H1 (cell line): Measurements from ENCODE around the gene AXIN2. TPM values are rescaled to one million over a fixed set of nuclear protein-coding genes. Genes with fewer than 3 reads are reported as not detected.

Source experiments
- CTCF ChIA-PET: fragments of 300-600 bp; sonication (Branson Sonifier 250); formaldehyde crosslinking; loops from one replicate; lab custom pipeline; 2021; ENCODE audit not compliant: partially characterized antibody; lab: Charles Lee
- POLR2A ChIA-PET: fragments of 300-600 bp; sonication (Branson Sonifier 250); formaldehyde crosslinking; loops from one replicate; lab custom pipeline; 2021; ENCODE audit warnings: inconsistent platforms; ENCODE audit not compliant: partially characterized antibody; lab: Charles Lee
- DNase-seq, 2 experiments: peaks; one replicate each; pipeline versions ENCODE4 v3.0.0 to v3.0.0-alpha.2; 2010 to 2022; ENCODE audit warnings: low spot score in 2 of 2, low read depth in 1 of 2, mixed read lengths in 1 of 2
- FAIRE-seq: peaks from 2 replicates; lab custom pipeline; 2011; peaks lifted over from hg19 to GRCh38; lab: Jason Lieb, UNC
- H2AFZ ChIP-seq: 2 replicates; pipeline ENCODE4 v1.8.1; 2012; ENCODE audit warnings: low read length, inconsistent platforms
- H2AK5ac ChIP-seq: 2 replicates; pipeline ENCODE4 v1.6.1; 2013; ENCODE audit warnings: low read depth, low read length
- H2BK120ac ChIP-seq: replicated peaks from 2 replicates; pipeline ENCODE3; 2013; ENCODE audit warnings: low read depth, low read length, inconsistent platforms
- H2BK12ac ChIP-seq: 2 replicates; pipeline ENCODE4 v1.6.1; 2013; ENCODE audit warnings: low read depth, low read length
- H2BK15ac ChIP-seq: 2 replicates; pipeline ENCODE4 v1.6.1; 2013; ENCODE audit warnings: low read length
- H2BK20ac ChIP-seq: 2 replicates; pipeline ENCODE4 v1.6.1; 2013; ENCODE audit warnings: low read length
- H2BK5ac ChIP-seq: 2 replicates; pipeline ENCODE4 v1.6.1; 2013; ENCODE audit warnings: low read depth, low read length
- H3K14ac ChIP-seq: 2 replicates; pipeline ENCODE4 v1.6.1; 2013; ENCODE audit warnings: inconsistent platforms; ENCODE audit not compliant: insufficient read length
- H3K18ac ChIP-seq: 2 replicates; pipeline ENCODE4 v1.6.1; 2013; ENCODE audit warnings: low read length; ENCODE audit errors: extremely low read depth
- H3K23ac ChIP-seq: 2 replicates; pipeline ENCODE4 v1.6.1; 2013; ENCODE audit warnings: inconsistent platforms; ENCODE audit not compliant: insufficient read length
- H3K23me2 ChIP-seq: 2 replicates; pipeline ENCODE4 v1.6.1; 2013; ENCODE audit warnings: low read depth, low read length
- H3K27ac ChIP-seq: 2 replicates; pipeline ENCODE4 v1.6.1; 2011; ENCODE audit warnings: low read depth, low read length, inconsistent platforms
- H3K27me3 ChIP-seq, 4 experiments: replicated peaks in 1 of 4; 1 replicate in 1 of 4; 2 replicates in 3 of 4; pipeline versions ENCODE4 v1.6.1 to v1.8.1; 2011 to 2013; ENCODE audit warnings: low read length in 3 of 4, mild to moderate bottlenecking in 3 of 4, inconsistent platforms in 2 of 4, mixed read lengths in 2 of 4, moderate library complexity in 1 of 4; ENCODE audit not compliant: control insufficient read depth in 3 of 4, insufficient read depth in 3 of 4; ENCODE audit errors: extremely low read depth in 1 of 4
- H3K36me3 ChIP-seq, 4 experiments: 2 replicates each; pipeline versions ENCODE4 v1.6.1 to v1.8.1; 2011 to 2013; ENCODE audit warnings: mild to moderate bottlenecking in 4 of 4, low read length in 3 of 4, moderate library complexity in 2 of 4, control low read depth in 1 of 4, inconsistent platforms in 1 of 4; ENCODE audit not compliant: insufficient read depth in 4 of 4, control insufficient read depth in 2 of 4
- H3K4ac ChIP-seq: replicated peaks from 2 replicates; pipeline ENCODE3; 2013; ENCODE audit warnings: low read length, low read depth, mixed read lengths, inconsistent platforms; ENCODE audit not compliant: insufficient read length
- H3K4me1 ChIP-seq, 4 experiments: replicated peaks in 1 of 4; 1 replicate in 1 of 4; 2 replicates in 3 of 4; pipeline versions ENCODE4 v1.6.1 to v1.8.1; 2011 to 2013; ENCODE audit warnings: low read length in 3 of 4, inconsistent platforms in 2 of 4, mixed read lengths in 1 of 4; ENCODE audit not compliant: insufficient read depth in 4 of 4, control insufficient read depth in 3 of 4
- H3K4me2 ChIP-seq, 2 experiments: 2 replicates each; pipeline versions ENCODE4 v1.6.1 to v1.8.1; 2011 to 2013; ENCODE audit warnings: low read depth in 2 of 2, low read length in 2 of 2, control low read depth in 1 of 2, inconsistent platforms in 1 of 2, mild to moderate bottlenecking in 1 of 2; ENCODE audit not compliant: insufficient read depth in 1 of 2
- H3K4me3 ChIP-seq, 4 experiments: fragments of 200-600, 300-600 bp in 1 of 4; sonication (generic), shearing (Covaris generic), sonication (Bioruptor Twin) in 1 of 4; 2 replicates each; pipeline versions ENCODE4 v1.5.1 to v1.8.1; 2011 to 2016; ENCODE audit warnings: low read length in 4 of 4, low read depth in 3 of 4, control low read depth in 2 of 4, inconsistent platforms in 2 of 4, mild to moderate bottlenecking in 2 of 4, mixed read lengths in 1 of 4, moderate library complexity in 1 of 4; ENCODE audit not compliant: insufficient read depth in 2 of 4; ENCODE audit errors: extremely low read depth in 1 of 4
- H3K56ac ChIP-seq: replicated peaks from 2 replicates; pipeline ENCODE3; 2013; ENCODE audit warnings: low read depth, mild to moderate bottlenecking, mixed read lengths, low read length, inconsistent platforms; ENCODE audit not compliant: insufficient read length
- H3K79me1 ChIP-seq: 2 replicates; pipeline ENCODE4 v1.6.1; 2013; ENCODE audit warnings: low read depth, low read length, control low read depth
- H3K79me2 ChIP-seq, 2 experiments: 2 replicates each; pipeline versions ENCODE4 v1.6.1 to v1.8.1; 2012 to 2013; ENCODE audit warnings: low read length in 2 of 2, mild to moderate bottlenecking in 2 of 2, inconsistent platforms in 1 of 2; ENCODE audit not compliant: insufficient read depth in 2 of 2, control insufficient read depth in 1 of 2
- H3K9ac ChIP-seq, 4 experiments: replicated peaks in 1 of 4; 1 replicate in 1 of 4; 2 replicates in 3 of 4; pipeline versions ENCODE4 v1.6.1 to v1.8.1; 2011 to 2013; ENCODE audit warnings: low read depth in 3 of 4, low read length in 3 of 4, control low read depth in 2 of 4, mild to moderate bottlenecking in 2 of 4, moderate library complexity in 2 of 4, inconsistent platforms in 1 of 4; ENCODE audit errors: extremely low read depth in 1 of 4
- H3K9me3 ChIP-seq, 2 experiments: 2 replicates each; pipeline versions ENCODE4 v1.6.1 to v1.8.1; 2012 to 2013; ENCODE audit warnings: mild to moderate bottlenecking in 2 of 2, moderate library complexity in 2 of 2, control low read depth in 1 of 2, inconsistent platforms in 1 of 2, low read depth in 1 of 2, low read length in 1 of 2, mixed read lengths in 1 of 2; ENCODE audit not compliant: insufficient read depth in 2 of 2
- H4K20me1 ChIP-seq, 2 experiments: replicated peaks in 1 of 2; 2 replicates each; pipeline versions ENCODE3 to v1.8.1; 2011 to 2013; ENCODE audit warnings: inconsistent platforms in 2 of 2, low read length in 2 of 2, mild to moderate bottlenecking in 1 of 2; ENCODE audit not compliant: insufficient read depth in 2 of 2, control insufficient read depth in 1 of 2
- H4K5ac ChIP-seq: 2 replicates; pipeline ENCODE4 v1.6.1; 2013; ENCODE audit warnings: low read length, low read depth, mixed read lengths, inconsistent platforms; ENCODE audit not compliant: insufficient read length
- H4K8ac ChIP-seq: 2 replicates; pipeline ENCODE4 v1.8.0; 2013; ENCODE audit warnings: mild to moderate bottlenecking, moderate library complexity, low read length, inconsistent platforms; ENCODE audit not compliant: insufficient read depth; ENCODE audit errors: extremely low read depth
- H4K91ac ChIP-seq: replicated peaks from 2 replicates; pipeline ENCODE3; 2013; ENCODE audit warnings: low read length, mixed read lengths, inconsistent platforms; ENCODE audit not compliant: insufficient read length
- CBX5 ChIP-seq: fragments of 300-800, 300-1000 bp; sonication (generic); IDR thresholded peaks from 2 replicates; pipeline ENCODE4 v1.7.1; 2016; ENCODE audit warnings: antibody characterized with exemption, low read length, low read depth
- GABPA ChIP-seq: IDR thresholded peaks from 2 replicates; pipeline ENCODE4 v1.6.1; 2011; ENCODE audit warnings: mild to moderate bottlenecking, low read length, moderate library complexity, borderline replicate concordance; ENCODE audit not compliant: insufficient read depth
- HDAC2 ChIP-seq, 2 experiments: fragments of 300-600 bp in 1 of 2; sonication (generic) in 1 of 2; IDR thresholded peaks; 2 replicates each; pipeline ENCODE4 v1.6.1; 2011 to 2012; ENCODE audit warnings: low read depth in 2 of 2, low read length in 2 of 2, mild to moderate bottlenecking in 2 of 2, moderate library complexity in 2 of 2, borderline replicate concordance in 1 of 2, inconsistent platforms in 1 of 2
- JUND ChIP-seq: IDR thresholded peaks from 2 replicates; pipeline ENCODE4 v1.6.1; 2011; ENCODE audit warnings: mild to moderate bottlenecking, improper control_type of control experiment, low read length
- KDM1A ChIP-seq: fragments of 200-600, 300-600 bp; sonication (generic); IDR thresholded peaks from 2 replicates; pipeline ENCODE4 v1.7.1; 2016; ENCODE audit warnings: mild to moderate bottlenecking, low read length, borderline replicate concordance
- NRF1 ChIP-seq: IDR thresholded peaks from 2 replicates; pipeline ENCODE4 v1.6.1; 2011; ENCODE audit warnings: mild to moderate bottlenecking, low read depth, low read length, improper control_type of control experiment
- PHF8 ChIP-seq: fragments of 200-600 bp; sonication (generic); conservative IDR thresholded peaks from 2 replicates; pipeline ENCODE4 v1.7.1; 2012; ENCODE audit warnings: low read depth, mild to moderate bottlenecking, inconsistent platforms, low read length, moderate library complexity
- RBBP5 ChIP-seq: IDR thresholded peaks from 2 replicates; pipeline ENCODE4 v1.7.1; 2012; ENCODE audit warnings: low read depth, mild to moderate bottlenecking, inconsistent platforms, low read length, moderate library complexity, borderline replicate concordance
- SIX5 ChIP-seq: IDR thresholded peaks from 2 replicates; pipeline ENCODE4 v1.6.1; 2011; ENCODE audit warnings: mild to moderate bottlenecking, low read depth, low read length
- WGBS, 2 experiments: shearing (Covaris generic) in 1 of 2; methylation state at CpG; one replicate each; pipeline versions ENCODE4 v1.1.6 to v1.1.7; 2013 to 2015; ENCODE audit warnings: low lambda C conversion rate in 2 of 2, mixed read lengths in 2 of 2, inconsistent platforms in 1 of 2, low coverage in 1 of 2, missing lambda C conversion rate in 1 of 2; ENCODE audit not compliant: insufficient replicate concordance in 2 of 2, insufficient coverage in 1 of 2, insufficient read length in 1 of 2; ENCODE audit errors: extremely low coverage in 1 of 2, missing lambda C conversion rate in 1 of 2; 5-methylcytosine and 5-hydroxymethylcytosine counted together
- polyA plus RNA-seq, 7 experiments: library from polyadenylated mRNA; depleted of rRNA in 3 of 7; stranded (reverse) in 5 of 7; unstranded in 2 of 7; fragments of >200 nt in 5 of 7; fragments of 200-250 nt in 2 of 7; gene quantifications; 1 replicate in 5 of 7; 2 replicates in 1 of 7; 4 replicates in 1 of 7; pipeline versions ENCODE4 v1.2.1 to v1.2.3, GENCODE V29; 2011 to 2013; ENCODE audit warnings: missing spikeins in 2 of 7, mixed read lengths in 2 of 7
- total RNA-seq: library from RNA; stranded (reverse); fragmentation: NEBNext Ultra II Directional; extraction: Animal tissue kit (Norgen Biotek cat#: 25700); gene quantifications from 2 replicates; pipeline ENCODE4 v1.2.1, GENCODE V29; 2021
- TF ChIP-seq, protein P1 (sequence below): IDR thresholded peaks from 2 replicates; pipeline ENCODE4 v1.6.1; 2012; ENCODE audit warnings: low read length, inconsistent platforms

AXIN2 gene
- total and polyA plus RNA-seq, 2 of the 8 experiments (the other 6 are each of a cell fraction or from before 2014, with no cell fraction given) = 17.7 to 33.4 TPM

DNA sequence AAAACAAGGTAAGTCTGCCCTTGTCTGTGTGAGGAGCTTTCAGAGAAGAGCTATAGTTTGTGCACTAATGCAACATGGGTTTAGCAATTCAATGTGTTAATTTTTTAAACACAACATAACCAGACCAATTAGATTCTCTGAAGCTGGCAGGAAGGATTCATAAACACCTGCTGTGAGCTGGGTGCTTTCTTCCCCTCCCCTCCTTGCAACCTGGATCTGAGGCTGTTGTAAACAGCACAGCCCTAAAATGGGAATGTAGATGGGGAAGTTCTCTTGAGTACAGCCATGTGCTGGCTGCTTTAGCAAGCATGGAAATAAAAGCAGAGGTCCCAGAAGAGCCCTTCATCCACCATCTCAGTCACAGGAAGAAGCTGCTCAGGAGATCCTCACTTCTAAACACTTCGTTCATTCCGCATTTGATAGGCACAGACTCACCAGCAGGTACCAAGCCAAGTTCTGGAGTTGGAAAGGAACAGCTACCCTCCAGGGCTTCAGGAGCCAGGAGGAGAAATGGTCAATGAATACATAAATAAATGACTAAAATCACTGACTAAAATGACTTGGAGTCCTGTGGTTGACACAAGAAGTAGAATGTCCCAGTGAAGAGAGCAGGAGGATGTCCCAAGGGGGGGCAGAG is 21.7 kb downstream of the AXIN2 start:
- peaks cover 18% of the 10 kb centered on the region for H3K79me1 ChIP-seq
- no peaks in the 10 kb centered on the region for H3K9me3 ChIP-seq
- no peak overlapping the region for H3K4ac ChIP-seq
- no peak overlapping the region for H3K4me3 ChIP-seq
- no peaks in the 10 kb centered on the region for H3K27me3 ChIP-seq
- no peak overlapping the region for H2AK5ac ChIP-seq
- H2AFZ ChIP-seq = no peak overlapping the region
- H3K27ac ChIP-seq = no peak overlapping the region
- POLR2A ChIA-PET = interaction anchor here (0.6 to 2.7 kb wide), 9 partner anchors 9 to 99 kb away, joined by 3 to 10 read pairs (median 3); no protein-coding TSS in a partner anchor
- no peak for FAIRE-seq
- 0 out of 4 replicates have a peak overlapping the region, but pooled peaks of 1 of the 2 experiments have one; percentile 38 for H3K4me2 ChIP-seq
- peaks cover 16 to 50% of the 10 kb centered on the region in 2 experiments for H3K79me2 ChIP-seq
- whole genome bisulfite sequencing, 2 experiments = 100% methylated on average over 2 of the region's 2 CpGs; no CpG with 5 or more reads in 1 of the 2 experiments
- no peak for DNase-seq
- peaks cover 18 to 79% (median 43%) of the 10 kb centered on the region in 4 experiments for H3K36me3 ChIP-seq
- 0 out of 2 replicates have a peak overlapping the region, but pooled peaks have one; percentile 1 for H2BK5ac ChIP-seq
- H3K23me2 ChIP-seq = no peaks in the 10 kb centered on the region
- no peak overlapping the region for H3K23ac ChIP-seq
- no peak overlapping the region for H4K5ac ChIP-seq
- peaks cover 0 to 25% of the 10 kb centered on the region in 2 experiments for H4K20me1 ChIP-seq
- H3K56ac ChIP-seq = no peak overlapping the region
- H3K9ac ChIP-seq = no peak overlapping the region
- H2BK120ac ChIP-seq = no peak overlapping the region
- H2BK20ac ChIP-seq = no peak overlapping the region
- no peak overlapping the region for H2BK12ac ChIP-seq
- H3K4me1 ChIP-seq = peaks cover 2 to 15% (median 6%) of the 10 kb centered on the region in 4 experiments; a peak in 5 of 7 replicates
- no peak overlapping the region for H3K14ac ChIP-seq
- no peak overlapping the region for H3K18ac ChIP-seq
- H4K8ac ChIP-seq = no peak overlapping the region
- no peak overlapping the region for H4K91ac ChIP-seq
- H2BK15ac ChIP-seq = no peak overlapping the region
- CTCF ChIA-PET = interaction anchor here (0.7 to 10.2 kb wide), 6 partner anchors 16 to 1582 kb away, joined by 3 to 62 read pairs (median 3); no protein-coding TSS in a partner anchor
- TF ChIP-seq CBX5 (no peak), NRF1 (no peak), PHF8 (no peak), RBBP5 (no peak), SIX5 (no peak), KDM1A (no peak), GABPA (no peak), JUND (no peak), HDAC2 (IDR thresholded peaks at IDR 0.05; ENCODE audit: borderline replicate concordance in 1 of 2, low read depth in 2 of 2, low read length in 2 of 2) (no peak)
- TF ChIP-seq, protein P1, sequence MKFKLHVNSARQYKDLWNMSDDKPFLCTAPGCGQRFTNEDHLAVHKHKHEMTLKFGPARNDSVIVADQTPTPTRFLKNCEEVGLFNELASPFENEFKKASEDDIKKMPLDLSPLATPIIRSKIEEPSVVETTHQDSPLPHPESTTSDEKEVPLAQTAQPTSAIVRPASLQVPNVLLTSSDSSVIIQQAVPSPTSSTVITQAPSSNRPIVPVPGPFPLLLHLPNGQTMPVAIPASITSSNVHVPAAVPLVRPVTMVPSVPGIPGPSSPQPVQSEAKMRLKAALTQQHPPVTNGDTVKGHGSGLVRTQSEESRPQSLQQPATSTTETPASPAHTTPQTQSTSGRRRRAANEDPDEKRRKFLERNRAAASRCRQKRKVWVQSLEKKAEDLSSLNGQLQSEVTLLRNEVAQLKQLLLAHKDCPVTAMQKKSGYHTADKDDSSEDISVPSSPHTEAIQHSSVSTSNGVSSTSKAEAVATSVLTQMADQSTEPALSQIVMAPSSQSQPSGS = no peak
